H1 (cell line): ENCODE data around the gene KCNQ1OT1. TPM values are rescaled to one million over a fixed set of nuclear protein-coding genes. Genes with fewer than 3 reads are reported as not detected.

Experiments
- CTCF ChIA-PET: fragments of 300-600 bp; sonication (Branson Sonifier 250); formaldehyde crosslinking; loops from one replicate; lab custom pipeline; 2021; ENCODE audit not compliant: partially characterized antibody; lab: Charles Lee
- POLR2A ChIA-PET: fragments of 300-600 bp; sonication (Branson Sonifier 250); formaldehyde crosslinking; loops from one replicate; lab custom pipeline; 2021; ENCODE audit warnings: inconsistent platforms; ENCODE audit not compliant: partially characterized antibody; lab: Charles Lee
- DNase-seq, 2 experiments: peaks; one replicate each; pipeline versions ENCODE4 v3.0.0 to v3.0.0-alpha.2; 2010 to 2022; ENCODE audit warnings: low spot score in 2 of 2, low read depth in 1 of 2, mixed read lengths in 1 of 2
- FAIRE-seq: peaks from 2 replicates; lab custom pipeline; 2011; peaks lifted over from hg19 to GRCh38; lab: Jason Lieb, UNC
- H2AFZ ChIP-seq: 2 replicates; pipeline ENCODE4 v1.8.1; 2012; ENCODE audit warnings: low read length, inconsistent platforms
- H2AK5ac ChIP-seq: 2 replicates; pipeline ENCODE4 v1.6.1; 2013; ENCODE audit warnings: low read depth, low read length
- H2BK120ac ChIP-seq: replicated peaks from 2 replicates; pipeline ENCODE3; 2013; ENCODE audit warnings: low read depth, low read length, inconsistent platforms
- H2BK12ac ChIP-seq: 2 replicates; pipeline ENCODE4 v1.6.1; 2013; ENCODE audit warnings: low read depth, low read length
- H2BK15ac ChIP-seq: 2 replicates; pipeline ENCODE4 v1.6.1; 2013; ENCODE audit warnings: low read length
- H2BK20ac ChIP-seq: 2 replicates; pipeline ENCODE4 v1.6.1; 2013; ENCODE audit warnings: low read length
- H2BK5ac ChIP-seq: 2 replicates; pipeline ENCODE4 v1.6.1; 2013; ENCODE audit warnings: low read depth, low read length
- H3K14ac ChIP-seq: 2 replicates; pipeline ENCODE4 v1.6.1; 2013; ENCODE audit warnings: inconsistent platforms; ENCODE audit not compliant: insufficient read length
- H3K18ac ChIP-seq: 2 replicates; pipeline ENCODE4 v1.6.1; 2013; ENCODE audit warnings: low read length; ENCODE audit errors: extremely low read depth
- H3K23ac ChIP-seq: 2 replicates; pipeline ENCODE4 v1.6.1; 2013; ENCODE audit warnings: inconsistent platforms; ENCODE audit not compliant: insufficient read length
- H3K23me2 ChIP-seq: 2 replicates; pipeline ENCODE4 v1.6.1; 2013; ENCODE audit warnings: low read depth, low read length
- H3K27ac ChIP-seq: 2 replicates; pipeline ENCODE4 v1.6.1; 2011; ENCODE audit warnings: low read depth, low read length, inconsistent platforms
- H3K27me3 ChIP-seq, 4 experiments: replicated peaks in 1 of 4; 1 replicate in 1 of 4; 2 replicates in 3 of 4; pipeline versions ENCODE4 v1.6.1 to v1.8.1; 2011 to 2013; ENCODE audit warnings: low read length in 3 of 4, mild to moderate bottlenecking in 3 of 4, inconsistent platforms in 2 of 4, mixed read lengths in 2 of 4, moderate library complexity in 1 of 4; ENCODE audit not compliant: control insufficient read depth in 3 of 4, insufficient read depth in 3 of 4; ENCODE audit errors: extremely low read depth in 1 of 4
- H3K36me3 ChIP-seq, 4 experiments: 2 replicates each; pipeline versions ENCODE4 v1.6.1 to v1.8.1; 2011 to 2013; ENCODE audit warnings: mild to moderate bottlenecking in 4 of 4, low read length in 3 of 4, moderate library complexity in 2 of 4, control low read depth in 1 of 4, inconsistent platforms in 1 of 4; ENCODE audit not compliant: insufficient read depth in 4 of 4, control insufficient read depth in 2 of 4
- H3K4ac ChIP-seq: replicated peaks from 2 replicates; pipeline ENCODE3; 2013; ENCODE audit warnings: low read length, low read depth, mixed read lengths, inconsistent platforms; ENCODE audit not compliant: insufficient read length
- H3K4me1 ChIP-seq, 4 experiments: replicated peaks in 1 of 4; 1 replicate in 1 of 4; 2 replicates in 3 of 4; pipeline versions ENCODE4 v1.6.1 to v1.8.1; 2011 to 2013; ENCODE audit warnings: low read length in 3 of 4, inconsistent platforms in 2 of 4, mixed read lengths in 1 of 4; ENCODE audit not compliant: insufficient read depth in 4 of 4, control insufficient read depth in 3 of 4
- H3K4me2 ChIP-seq, 2 experiments: 2 replicates each; pipeline versions ENCODE4 v1.6.1 to v1.8.1; 2011 to 2013; ENCODE audit warnings: low read depth in 2 of 2, low read length in 2 of 2, control low read depth in 1 of 2, inconsistent platforms in 1 of 2, mild to moderate bottlenecking in 1 of 2; ENCODE audit not compliant: insufficient read depth in 1 of 2
- H3K4me3 ChIP-seq, 4 experiments: fragments of 200-600, 300-600 bp in 1 of 4; sonication (generic), shearing (Covaris generic), sonication (Bioruptor Twin) in 1 of 4; 2 replicates each; pipeline versions ENCODE4 v1.5.1 to v1.8.1; 2011 to 2016; ENCODE audit warnings: low read length in 4 of 4, low read depth in 3 of 4, control low read depth in 2 of 4, inconsistent platforms in 2 of 4, mild to moderate bottlenecking in 2 of 4, mixed read lengths in 1 of 4, moderate library complexity in 1 of 4; ENCODE audit not compliant: insufficient read depth in 2 of 4; ENCODE audit errors: extremely low read depth in 1 of 4
- H3K56ac ChIP-seq: replicated peaks from 2 replicates; pipeline ENCODE3; 2013; ENCODE audit warnings: low read depth, mild to moderate bottlenecking, mixed read lengths, low read length, inconsistent platforms; ENCODE audit not compliant: insufficient read length
- H3K79me1 ChIP-seq: 2 replicates; pipeline ENCODE4 v1.6.1; 2013; ENCODE audit warnings: low read depth, low read length, control low read depth
- H3K79me2 ChIP-seq, 2 experiments: 2 replicates each; pipeline versions ENCODE4 v1.6.1 to v1.8.1; 2012 to 2013; ENCODE audit warnings: low read length in 2 of 2, mild to moderate bottlenecking in 2 of 2, inconsistent platforms in 1 of 2; ENCODE audit not compliant: insufficient read depth in 2 of 2, control insufficient read depth in 1 of 2
- H3K9ac ChIP-seq, 4 experiments: replicated peaks in 1 of 4; 1 replicate in 1 of 4; 2 replicates in 3 of 4; pipeline versions ENCODE4 v1.6.1 to v1.8.1; 2011 to 2013; ENCODE audit warnings: low read depth in 3 of 4, low read length in 3 of 4, control low read depth in 2 of 4, mild to moderate bottlenecking in 2 of 4, moderate library complexity in 2 of 4, inconsistent platforms in 1 of 4; ENCODE audit errors: extremely low read depth in 1 of 4
- H3K9me3 ChIP-seq, 2 experiments: 2 replicates each; pipeline versions ENCODE4 v1.6.1 to v1.8.1; 2012 to 2013; ENCODE audit warnings: mild to moderate bottlenecking in 2 of 2, moderate library complexity in 2 of 2, control low read depth in 1 of 2, inconsistent platforms in 1 of 2, low read depth in 1 of 2, low read length in 1 of 2, mixed read lengths in 1 of 2; ENCODE audit not compliant: insufficient read depth in 2 of 2
- H4K20me1 ChIP-seq, 2 experiments: replicated peaks in 1 of 2; 2 replicates each; pipeline versions ENCODE3 to v1.8.1; 2011 to 2013; ENCODE audit warnings: inconsistent platforms in 2 of 2, low read length in 2 of 2, mild to moderate bottlenecking in 1 of 2; ENCODE audit not compliant: insufficient read depth in 2 of 2, control insufficient read depth in 1 of 2
- H4K5ac ChIP-seq: 2 replicates; pipeline ENCODE4 v1.6.1; 2013; ENCODE audit warnings: low read length, low read depth, mixed read lengths, inconsistent platforms; ENCODE audit not compliant: insufficient read length
- H4K8ac ChIP-seq: 2 replicates; pipeline ENCODE4 v1.8.0; 2013; ENCODE audit warnings: mild to moderate bottlenecking, moderate library complexity, low read length, inconsistent platforms; ENCODE audit not compliant: insufficient read depth; ENCODE audit errors: extremely low read depth
- H4K91ac ChIP-seq: replicated peaks from 2 replicates; pipeline ENCODE3; 2013; ENCODE audit warnings: low read length, mixed read lengths, inconsistent platforms; ENCODE audit not compliant: insufficient read length
- GABPA ChIP-seq: IDR thresholded peaks from 2 replicates; pipeline ENCODE4 v1.6.1; 2011; ENCODE audit warnings: mild to moderate bottlenecking, low read length, moderate library complexity, borderline replicate concordance; ENCODE audit not compliant: insufficient read depth
- WGBS, 2 experiments: shearing (Covaris generic) in 1 of 2; methylation state at CpG; one replicate each; pipeline versions ENCODE4 v1.1.6 to v1.1.7; 2013 to 2015; ENCODE audit warnings: low lambda C conversion rate in 2 of 2, mixed read lengths in 2 of 2, inconsistent platforms in 1 of 2, low coverage in 1 of 2, missing lambda C conversion rate in 1 of 2; ENCODE audit not compliant: insufficient replicate concordance in 2 of 2, insufficient coverage in 1 of 2, insufficient read length in 1 of 2; ENCODE audit errors: extremely low coverage in 1 of 2, missing lambda C conversion rate in 1 of 2; 5-methylcytosine and 5-hydroxymethylcytosine counted together
- polyA plus RNA-seq, 7 experiments: library from polyadenylated mRNA; depleted of rRNA in 3 of 7; stranded (reverse) in 5 of 7; unstranded in 2 of 7; fragments of >200 nt in 5 of 7; fragments of 200-250 nt in 2 of 7; gene quantifications; 1 replicate in 5 of 7; 2 replicates in 1 of 7; 4 replicates in 1 of 7; pipeline versions ENCODE4 v1.2.1 to v1.2.3, GENCODE V29; 2011 to 2013; ENCODE audit warnings: missing spikeins in 2 of 7, mixed read lengths in 2 of 7
- total RNA-seq: library from RNA; stranded (reverse); fragmentation: NEBNext Ultra II Directional; extraction: Animal tissue kit (Norgen Biotek cat#: 25700); gene quantifications from 2 replicates; pipeline ENCODE4 v1.2.1, GENCODE V29; 2021
- TF ChIP-seq, protein P1 (sequence below): IDR thresholded peaks from 2 replicates; pipeline ENCODE4 v1.6.1; 2011; ENCODE audit warnings: low read depth, mild to moderate bottlenecking, low read length; ENCODE audit not compliant: insufficient read depth

Gene KCNQ1OT1
- total and polyA plus RNA-seq, 2 of the 8 experiments (the other 6 are each of a cell fraction or from before 2014, with no cell fraction given), result 0.21 to 1.2 TPM

DNA sequence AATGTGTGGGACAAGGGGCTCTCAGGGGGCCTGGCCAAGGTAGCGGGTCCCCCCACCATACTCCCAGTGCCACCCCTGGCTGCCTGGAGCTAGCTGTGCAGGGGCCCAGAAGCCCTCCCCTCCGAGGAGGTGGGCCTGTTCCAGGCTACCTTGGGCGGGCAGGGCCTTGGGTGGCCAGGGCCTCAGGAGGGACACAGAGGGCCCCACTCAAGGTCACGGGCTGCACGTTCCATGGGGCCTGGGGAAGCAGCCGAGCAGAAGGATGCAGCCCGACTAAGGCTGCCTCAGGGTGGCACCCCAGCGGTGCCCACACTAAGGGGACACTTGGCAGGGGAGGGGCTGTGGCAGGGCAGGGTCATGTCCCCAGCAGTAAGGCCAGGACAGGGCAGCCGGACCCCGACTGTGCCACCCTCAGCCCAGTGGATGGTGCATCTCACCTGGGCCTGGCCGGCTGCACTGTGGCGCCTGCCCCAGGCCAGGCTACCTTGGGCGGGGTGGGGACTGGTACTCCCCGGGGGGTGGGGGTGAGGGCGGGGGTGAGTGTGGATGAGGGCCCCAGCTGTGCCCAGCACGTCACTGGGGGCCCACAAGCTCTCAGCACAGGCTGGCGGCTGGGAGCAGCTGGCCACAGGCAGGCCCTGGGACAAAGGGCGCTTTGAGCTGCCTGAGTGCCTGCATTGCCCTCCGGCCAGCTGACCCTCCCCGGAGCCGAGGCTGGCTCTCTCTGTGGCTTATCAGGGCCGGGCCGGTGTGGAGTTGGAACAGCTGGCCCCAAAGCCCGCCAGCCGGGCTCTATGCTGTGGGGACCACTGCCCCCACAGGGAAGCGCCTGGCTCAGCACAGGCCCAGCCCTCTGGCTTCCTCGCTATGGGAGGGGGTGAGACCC lies 137.9 kb downstream of the KCNQ1OT1 start:
- no peak overlapping the region; a peak in 1 of 7 replicates for H3K9ac ChIP-seq
- H3K27ac ChIP-seq, result no peak overlapping the region
- FAIRE-seq, result no peak

More for the DNA sequence above, 137.9 kb downstream of the KCNQ1OT1 start:
- Histone ChIP-seq H3K18ac (no peak overlapping the region; the same call in 1 of the 2 replicates), H3K56ac (no peak overlapping the region), H3K79me1 (no peaks in the 10 kb centered on the region), H2BK120ac (no peak overlapping the region), H3K36me3 (no peaks in the 10 kb centered on the region), H2BK5ac (no peak overlapping the region), H3K27me3 (peaks cover 0 to 57% (median 32%) of the 10 kb centered on the region in 4 experiments; a peak in 6 of 7 replicates), H4K20me1 (peaks cover 0 to 3% of the 10 kb centered on the region in 2 experiments), H4K8ac (no peak overlapping the region; the same call in 1 of the 2 replicates), H3K23ac (no peak overlapping the region), H3K23me2 (no peaks in the 10 kb centered on the region), H3K4me3 (no peak overlapping the region), H3K79me2 (no peaks in the 10 kb centered on the region), H4K5ac (no peak overlapping the region), H2AFZ (no peak overlapping the region), H3K14ac (no peak overlapping the region), H2BK20ac (no peak overlapping the region), H3K4me2 (no peak overlapping the region), H3K4ac (no peak overlapping the region), H3K4me1 (peaks cover 0 to 9% (median 2%) of the 10 kb centered on the region in 4 experiments; a peak in 3 of 7 replicates), H2BK12ac (no peak overlapping the region), H2AK5ac (no peak overlapping the region), H2BK15ac (peak overlapping the region; percentile 0; the same call in 1 of the 2 replicates), H3K9me3 (peaks cover 0 to 3% of the 10 kb centered on the region in 2 experiments; a peak in 2 of 4 replicates), H4K91ac (no peak overlapping the region)
- ChIA-PET POLR2A (no interaction called here), CTCF (interaction anchor here (0.6 kb wide), 1 partner anchor 31 kb away, joined by 3 read pairs; no protein-coding TSS in a partner anchor)
- no peak for DNase-seq
- 88% methylated on average over 15 of the region's 27 CpGs; no CpG with 5 or more reads in 1 of the 2 experiments for WGBS, 2 experiments
- 0 out of 2 replicates have a peak, but pooled peaks have one; percentile 13 for TF ChIP-seq GABPA
- TF ChIP-seq, protein P1, sequence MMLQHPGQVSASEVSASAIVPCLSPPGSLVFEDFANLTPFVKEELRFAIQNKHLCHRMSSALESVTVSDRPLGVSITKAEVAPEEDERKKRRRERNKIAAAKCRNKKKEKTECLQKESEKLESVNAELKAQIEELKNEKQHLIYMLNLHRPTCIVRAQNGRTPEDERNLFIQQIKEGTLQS, result no peak
